Muscle layer of duodenum (tissue), 2 donors: Measurements from ENCODE around the gene MINDY3.
"Not testable (repeated sequence)": the region's sequence is repeated elsewhere in the genome, so short reads cannot be mapped to it uniquely, and the experiment has no call there.

Experiments used
- H3K27ac ChIP-seq: one replicate; pipeline ENCODE4 v1.7.0; 2013; ENCODE audit warnings: mild to moderate bottlenecking, low read length
- H3K27me3 ChIP-seq: one replicate; pipeline ENCODE4 v1.7.0; 2013; ENCODE audit warnings: low read depth, mild to moderate bottlenecking, control low read depth, low read length
- H3K36me3 ChIP-seq, 2 donors: one replicate each; pipeline ENCODE4 v1.7.0; 2013; ENCODE audit warnings: low read length in 2 of 2, control low read depth in 1 of 2, mild to moderate bottlenecking in 1 of 2; ENCODE audit not compliant: insufficient read depth in 2 of 2, control insufficient read depth in 1 of 2
- H3K4me1 ChIP-seq, 2 donors: one replicate each; pipeline ENCODE4 v1.7.0; 2013; ENCODE audit warnings: low read length in 2 of 2, mild to moderate bottlenecking in 2 of 2, control low read depth in 1 of 2, moderate library complexity in 1 of 2; ENCODE audit not compliant: insufficient read depth in 2 of 2, control insufficient read depth in 1 of 2
- H3K4me3 ChIP-seq, 2 donors: one replicate each; pipeline ENCODE4 v1.7.0; 2013; ENCODE audit warnings: low read length in 2 of 2, low read depth in 1 of 2, mild to moderate bottlenecking in 1 of 2
- H3K9me3 ChIP-seq, 2 donors: one replicate each; pipeline ENCODE4 v1.7.0; 2013; ENCODE audit warnings: low read length in 2 of 2, control low read depth in 1 of 2, mild to moderate bottlenecking in 1 of 2; ENCODE audit not compliant: control insufficient read depth in 1 of 2
- donor health status: healthy.

The MINDY3 gene

DNA sequence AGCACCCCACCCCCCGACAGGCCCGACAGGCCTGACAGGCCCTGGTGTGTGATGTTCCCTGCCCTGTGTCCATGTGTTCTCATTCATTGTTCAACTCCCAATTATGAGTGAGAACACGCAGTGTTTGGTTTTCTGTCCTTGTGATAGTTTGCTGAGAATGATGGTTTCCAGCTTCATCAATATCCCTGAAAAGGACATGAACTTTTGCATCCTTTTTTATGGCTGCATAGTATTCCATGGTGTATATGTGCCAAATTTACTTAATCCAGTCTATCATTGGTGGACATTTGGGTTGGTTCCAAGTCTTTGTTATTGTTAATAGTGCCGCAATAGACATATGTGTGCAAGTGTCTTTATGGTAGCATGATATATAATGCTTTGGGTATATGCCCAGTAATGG lies 12.3 kb upstream of the MINDY3 start:
- H3K27me3 ChIP-seq, H3K4me3 ChIP-seq, H3K27ac ChIP-seq, H3K9me3 ChIP-seq, H3K36me3 ChIP-seq, H3K4me1 ChIP-seq: not testable (repeated sequence)

DNA sequence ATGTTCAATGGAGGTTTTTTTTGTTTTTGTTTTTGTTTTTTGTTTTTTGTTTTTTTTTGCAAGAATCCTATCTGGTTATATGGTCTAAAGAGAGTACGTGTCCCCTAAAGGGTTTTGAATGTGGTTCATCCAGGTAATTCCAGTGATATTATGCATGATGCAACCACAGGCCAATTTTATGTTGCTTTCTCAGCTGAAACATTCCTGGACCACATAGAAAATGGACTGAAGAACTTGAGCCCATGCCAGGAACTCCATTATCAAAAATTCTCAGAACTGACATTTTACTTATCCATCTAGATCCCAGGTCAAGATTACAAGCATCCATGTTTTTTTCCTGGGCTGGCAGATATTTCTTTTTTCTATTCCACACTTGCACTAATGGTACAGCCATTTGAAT lies 11.5 kb upstream of the MINDY3 start:
- H3K4me1 ChIP-seq = no peaks in the 10 kb centered on the region
- H3K9me3 ChIP-seq = no peaks in the 10 kb centered on the region
- no peaks in the 10 kb centered on the region for H3K36me3 ChIP-seq
- no peak overlapping the region for H3K27ac ChIP-seq
- no peaks in the 10 kb centered on the region for H3K27me3 ChIP-seq
- H3K4me3 ChIP-seq = no peak overlapping the region

DNA sequence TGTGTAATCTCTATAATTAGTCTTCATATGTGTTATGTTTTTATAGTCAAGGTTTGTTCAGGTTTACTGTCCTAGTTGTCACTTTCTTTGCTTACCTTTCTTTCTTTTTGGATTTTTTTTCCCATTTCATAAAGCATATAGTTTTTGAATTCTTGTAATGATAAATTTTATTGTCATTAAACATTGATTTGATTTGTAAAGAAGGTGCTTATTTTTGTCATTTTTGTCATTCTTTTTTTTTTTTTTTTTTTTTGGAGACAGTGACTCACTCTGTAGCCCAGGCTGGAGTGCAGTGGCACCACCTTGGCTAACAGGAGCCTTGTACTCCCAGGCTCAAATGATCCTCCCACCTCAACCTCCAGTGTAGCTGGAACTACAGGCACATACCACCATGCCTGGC lies 9.6 kb upstream of the MINDY3 start:
- Histone ChIP-seq H3K27ac (no peak overlapping the region), H3K9me3 (peaks cover 0 to 3% of the 10 kb centered on the region in 2 donors), H3K4me1 (no peaks in the 10 kb centered on the region), H3K27me3 (no peaks in the 10 kb centered on the region), H3K36me3 (no peaks in the 10 kb centered on the region), H3K4me3 (no peak overlapping the region)

DNA sequence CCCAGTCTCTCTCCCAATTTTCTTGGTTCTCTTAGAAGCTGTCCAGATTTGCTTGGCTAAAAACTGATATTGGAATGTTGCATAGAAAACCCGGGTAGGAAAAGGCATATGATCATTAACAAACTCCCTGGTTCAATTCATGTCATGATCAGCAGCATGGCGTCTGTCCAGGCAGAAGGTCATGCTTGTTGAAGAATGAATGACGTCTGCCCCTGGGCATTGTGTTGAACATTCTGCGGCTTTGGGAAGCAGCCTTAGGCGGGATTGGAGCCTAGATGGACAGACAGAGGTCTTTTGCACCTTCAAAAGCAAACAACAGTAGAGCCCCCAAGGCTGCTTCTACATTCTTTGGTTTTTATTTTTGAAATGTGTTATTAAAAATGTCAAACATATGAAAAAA lies 7.7 kb upstream of the MINDY3 start:
- H3K27me3 ChIP-seq = no peaks in the 10 kb centered on the region
- H3K36me3 ChIP-seq = no peaks in the 10 kb centered on the region
- no peaks in the 10 kb centered on the region for H3K4me1 ChIP-seq
- H3K27ac ChIP-seq = no peak overlapping the region
- H3K9me3 ChIP-seq = peaks cover 0 to 3% of the 10 kb centered on the region in 2 donors
- H3K4me3 ChIP-seq = no peak overlapping the region

DNA sequence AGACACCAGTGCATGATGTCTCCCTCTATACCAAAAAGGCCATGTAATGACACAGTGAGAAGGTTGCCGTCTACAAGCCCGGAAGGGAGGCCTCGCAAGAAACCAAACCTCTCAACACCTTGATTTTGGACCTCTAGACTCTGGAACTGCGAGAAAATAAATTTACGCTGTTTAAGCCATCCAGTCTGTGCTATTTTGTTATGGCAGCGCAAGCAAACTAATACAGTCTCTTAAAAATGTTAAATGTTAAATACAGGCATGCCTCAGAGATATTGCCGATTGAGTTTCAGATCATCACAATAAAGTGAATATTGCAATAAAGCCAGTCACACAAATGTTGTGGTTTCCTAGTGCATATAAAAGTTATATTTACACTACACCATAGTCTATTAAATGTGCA lies 5.0 kb upstream of the MINDY3 start:
- H3K36me3 ChIP-seq = no peaks in the 10 kb centered on the region
- no peaks in the 10 kb centered on the region for H3K27me3 ChIP-seq
- H3K27ac ChIP-seq = no peak overlapping the region
- H3K9me3 ChIP-seq = peaks cover 0 to 3% of the 10 kb centered on the region in 2 donors
- H3K4me1 ChIP-seq = peaks cover 0 to 6% of the 10 kb centered on the region in 2 donors
- no peak overlapping the region for H3K4me3 ChIP-seq

DNA sequence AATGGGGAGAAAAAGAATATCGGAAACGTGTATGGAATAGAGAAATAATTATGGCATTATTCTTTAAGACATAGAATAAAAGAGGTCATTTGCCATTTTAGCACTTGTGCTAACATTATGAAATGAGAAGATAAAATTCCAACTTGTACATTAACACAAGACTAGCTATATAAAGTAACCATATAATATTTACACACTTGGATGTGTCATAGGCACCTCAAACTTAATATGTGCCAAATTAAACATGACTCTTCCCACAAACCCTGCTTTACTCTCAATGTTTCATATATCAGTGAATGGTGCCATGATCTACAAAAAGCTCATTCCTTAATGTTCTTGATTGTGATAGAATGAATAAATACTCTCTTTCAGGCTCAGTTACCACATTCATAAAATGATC lies 4.1 kb upstream of the MINDY3 start:
- no peak overlapping the region for H3K4me3 ChIP-seq
- H3K9me3 ChIP-seq = peaks cover 0 to 3% of the 10 kb centered on the region in 2 donors
- H3K27ac ChIP-seq = no peak overlapping the region
- no peaks in the 10 kb centered on the region for H3K36me3 ChIP-seq
- no peaks in the 10 kb centered on the region for H3K27me3 ChIP-seq
- peaks cover 1 to 6% of the 10 kb centered on the region in 2 donors for H3K4me1 ChIP-seq

DNA sequence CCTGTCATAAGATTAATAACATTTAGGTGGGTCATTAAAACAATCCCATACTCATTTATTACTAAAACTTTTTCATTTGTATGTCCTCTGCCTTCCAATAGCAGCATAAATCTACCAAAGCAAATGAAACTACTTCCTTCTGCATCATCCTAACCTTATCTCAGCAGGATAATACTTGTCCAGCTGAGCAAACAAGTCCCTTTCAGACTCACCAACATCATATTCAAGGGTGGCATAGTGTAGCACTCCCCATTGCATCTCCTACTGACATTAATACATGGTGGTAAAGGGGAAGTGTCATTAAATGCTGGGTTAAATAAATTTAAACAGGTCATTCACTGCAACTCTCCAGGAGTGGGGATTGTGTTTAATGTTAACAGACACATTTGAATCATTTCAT lies 3.4 kb upstream of the MINDY3 start:
- no peaks in the 10 kb centered on the region for H3K36me3 ChIP-seq
- no peak overlapping the region for H3K27ac ChIP-seq
- H3K4me3 ChIP-seq = no peak overlapping the region
- H3K9me3 ChIP-seq = peaks cover 0 to 3% of the 10 kb centered on the region in 2 donors
- peaks cover 8 to 12% of the 10 kb centered on the region in 2 donors for H3K4me1 ChIP-seq
- no peaks in the 10 kb centered on the region for H3K27me3 ChIP-seq

DNA sequence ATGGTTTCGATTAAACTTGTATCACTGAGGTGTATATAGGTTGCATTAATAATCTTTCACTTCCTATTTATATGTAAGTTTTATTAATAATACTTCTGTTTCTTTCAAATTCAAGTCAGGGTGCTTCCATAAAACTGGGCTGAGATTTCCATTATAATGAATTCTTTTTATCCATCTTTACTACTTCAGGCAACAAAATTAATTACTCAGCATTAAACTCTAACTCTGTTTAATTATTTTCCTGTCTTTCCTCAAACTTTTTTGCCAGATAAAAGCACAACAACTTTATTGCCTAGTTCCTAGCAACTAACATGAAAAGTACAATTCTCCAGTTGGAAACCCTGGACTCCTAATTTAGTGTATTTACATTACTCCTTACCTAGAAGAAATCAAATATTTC lies 3.0 kb upstream of the MINDY3 start:
- Histone ChIP-seq H3K4me3 (no peak overlapping the region), H3K9me3 (peaks cover 0 to 3% of the 10 kb centered on the region in 2 donors), H3K36me3 (no peaks in the 10 kb centered on the region), H3K27ac (no peak overlapping the region), H3K4me1 (peaks cover 12 to 16% of the 10 kb centered on the region in 2 donors), H3K27me3 (no peaks in the 10 kb centered on the region)

DNA sequence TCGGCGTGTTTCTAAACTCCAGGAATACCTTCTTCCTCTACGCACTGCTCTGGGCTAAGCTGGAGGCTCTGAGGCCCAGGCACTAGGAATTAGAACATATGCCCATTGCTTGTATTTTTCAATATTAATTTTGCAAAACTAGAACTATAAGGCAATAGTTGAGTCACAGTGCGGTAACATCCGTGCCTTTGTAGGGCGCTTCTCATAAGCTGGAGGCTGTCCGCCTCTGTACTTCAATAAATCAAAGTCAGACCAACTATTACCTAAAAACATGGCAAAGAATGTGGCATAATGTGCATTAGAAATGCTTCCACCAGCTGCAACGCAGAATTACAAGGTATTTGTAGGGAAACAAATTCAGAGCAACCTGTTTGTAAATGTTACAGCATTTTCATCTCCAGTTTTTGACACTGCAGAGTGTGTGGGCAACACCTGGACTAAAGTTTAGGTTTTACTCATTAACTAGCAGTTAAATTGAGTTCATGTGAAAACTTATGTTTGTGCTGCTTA lies 440 bp upstream of the MINDY3 start:
- Histone ChIP-seq H3K4me1 (peaks cover 12 to 33% of the 10 kb centered on the region in 2 donors), H3K27me3 (no peaks in the 10 kb centered on the region)

DNA sequence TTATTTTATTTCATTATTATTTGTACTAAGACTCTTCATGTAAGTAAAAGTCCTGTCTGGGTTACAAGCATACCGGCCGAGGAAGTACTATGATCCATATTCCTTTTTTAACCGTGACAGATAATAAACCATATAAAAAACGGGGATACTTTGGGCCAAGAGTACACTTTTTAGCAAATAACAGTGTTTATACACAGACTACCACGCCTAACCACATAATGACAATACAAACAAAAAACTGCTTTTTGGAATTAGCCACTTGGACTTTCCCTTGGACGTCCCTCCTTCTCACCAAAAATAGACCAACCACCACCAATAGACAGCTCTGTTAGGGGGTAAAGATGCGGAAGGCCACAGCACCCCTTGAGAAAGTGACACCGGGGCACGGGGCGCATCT lies 800 bp downstream of the MINDY3 start:
- Histone ChIP-seq H3K27me3 (no peaks in the 10 kb centered on the region), H3K4me1 (peaks cover 12 to 33% of the 10 kb centered on the region in 2 donors), H3K9me3 (no peaks in the 10 kb centered on the region), H3K27ac (no peak overlapping the region), H3K4me3 (peak overlapping the region; percentile 90 to 95), H3K36me3 (no peaks in the 10 kb centered on the region)

More for the DNA sequence above, 440 bp upstream of the MINDY3 start:
- Histone ChIP-seq H3K9me3 (no peaks in the 10 kb centered on the region), H3K36me3 (no peaks in the 10 kb centered on the region), H3K27ac (peak overlapping the region; percentile 48), H3K4me3 (peak overlapping the region; percentile 90 to 95)

DNA sequence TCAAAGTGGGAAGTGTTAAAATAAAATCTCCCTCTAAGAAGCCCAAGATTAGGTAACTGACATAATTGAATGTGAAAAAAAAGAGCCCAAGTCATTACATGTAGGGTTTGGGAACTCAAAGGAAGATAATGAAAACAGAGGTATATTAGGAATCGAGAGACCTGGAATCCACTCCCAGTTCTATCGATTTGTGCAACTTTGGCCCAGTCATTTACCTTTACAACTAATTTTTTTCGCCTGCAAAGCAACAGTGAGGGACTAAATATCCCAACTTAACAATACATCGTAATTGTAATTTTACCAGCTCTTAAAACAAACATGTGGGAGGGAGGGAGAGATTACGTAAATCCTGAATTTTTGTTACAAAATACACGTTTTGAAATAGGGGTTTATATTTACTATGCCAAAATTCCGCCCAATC lies 1.4 kb downstream of the MINDY3 start:
- peak overlapping the region; percentile 90 to 95 for H3K4me3 ChIP-seq
- no peak overlapping the region for H3K27ac ChIP-seq

DNA sequence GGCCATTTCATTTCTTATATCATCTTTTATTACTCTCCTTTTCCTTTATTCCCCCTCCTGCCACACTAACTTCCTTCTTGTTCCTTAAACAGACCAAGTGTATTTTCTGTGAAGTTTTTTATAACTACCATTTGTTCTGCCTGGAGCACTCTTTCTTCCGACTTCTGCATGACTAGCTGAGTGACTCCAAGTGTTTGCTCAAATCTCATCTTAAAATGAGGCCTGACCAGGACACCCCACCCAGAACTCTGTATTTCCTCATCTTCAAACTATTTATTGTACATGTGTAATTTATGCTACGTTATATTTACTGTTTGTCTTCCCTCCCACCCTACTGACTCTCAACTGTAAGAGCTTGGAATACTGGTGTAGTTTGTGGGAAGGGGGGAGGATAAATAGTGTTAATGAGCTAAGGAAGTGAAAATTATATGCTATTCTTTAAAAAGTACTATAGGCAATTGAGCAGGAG lies 3.2 kb downstream of the MINDY3 start:
- Histone ChIP-seq H3K4me3 (no peak overlapping the region), H3K27me3 (no peaks in the 10 kb centered on the region), H3K9me3 (no peaks in the 10 kb centered on the region), H3K4me1 (peaks cover 12 to 33% of the 10 kb centered on the region in 2 donors), H3K36me3 (no peaks in the 10 kb centered on the region), H3K27ac (no peak overlapping the region)

More for the DNA sequence above, 1.4 kb downstream of the MINDY3 start:
- Histone ChIP-seq H3K4me1 (peaks cover 12 to 33% of the 10 kb centered on the region in 2 donors), H3K27me3 (no peaks in the 10 kb centered on the region), H3K9me3 (no peaks in the 10 kb centered on the region), H3K36me3 (no peaks in the 10 kb centered on the region)
